NCI-H1092 (cell line): ENCODE measurements around the gene ZNF276.
"Not testable (repeated sequence)": the region's sequence is repeated elsewhere in the genome, so short reads cannot be mapped to it uniquely, and the experiment has no call there.

Source experiments
- DNase-seq: peaks from one replicate; lab custom pipeline; 2025; lab: John Stamatoyannopoulos, UW

Gene ZNF276

GRCh38 chr16:89737341-89738071 is 16.2 kb downstream of the ZNF276 start:
- no peak for DNase-seq

DNA sequence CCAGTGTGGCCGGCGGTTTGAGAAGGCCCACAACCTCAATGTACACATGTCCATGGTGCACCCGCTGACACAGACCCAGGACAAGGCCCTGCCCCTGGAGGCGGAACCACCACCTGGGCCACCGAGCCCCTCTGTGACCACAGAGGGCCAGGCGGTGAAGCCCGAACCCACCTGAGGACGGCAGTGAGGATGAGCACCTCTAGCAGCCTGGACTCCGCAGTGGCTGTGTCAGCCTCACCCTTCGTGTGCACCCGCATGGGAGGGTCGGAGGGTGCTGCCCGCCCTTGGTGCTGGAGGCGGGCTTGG is 16.7 kb downstream of the ZNF276 start:
- DNase-seq, result no peak

- no peak for DNase-seq
Observed at GRCh38 chr16:89738538-89739317, 17.4 kb downstream of the ZNF276 start.

- DNase-seq, result no peak
Observed at GRCh38 chr16:89739383-89739782, 18.0 kb downstream of the ZNF276 start.

DNA sequence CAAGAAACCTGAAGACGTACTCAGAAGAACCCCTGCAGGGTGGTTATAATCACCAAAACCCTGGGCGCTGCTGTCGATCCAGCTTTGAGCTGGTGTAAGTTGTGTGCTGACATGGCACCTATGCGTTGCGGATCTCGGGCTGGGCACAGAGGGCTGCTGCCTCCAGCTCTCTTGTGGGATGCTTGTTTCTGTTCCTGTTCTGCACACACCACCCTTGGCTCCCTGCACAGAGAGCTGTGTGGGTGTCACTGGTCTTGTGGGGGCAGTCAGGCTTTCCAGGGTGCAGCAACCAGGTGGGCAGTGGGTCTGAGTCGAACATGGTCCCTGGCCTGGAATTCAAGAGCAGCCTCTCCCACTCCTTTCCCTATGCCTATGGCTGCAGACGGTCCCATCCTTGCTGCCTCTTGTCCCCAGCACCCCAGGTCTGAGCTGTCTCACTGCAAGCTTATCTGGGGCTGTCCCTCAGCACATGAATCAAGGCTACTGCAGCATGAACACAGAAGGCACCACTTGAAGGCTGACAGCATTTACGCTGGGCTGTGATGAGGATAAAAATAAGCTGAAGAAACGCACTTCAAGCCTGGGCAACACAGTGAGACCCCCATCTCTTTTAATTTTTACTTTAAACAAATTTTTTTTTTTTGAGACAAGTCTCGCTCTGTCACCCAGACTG is 20.1 kb downstream of the ZNF276 start:
- no peak for DNase-seq

DNA sequence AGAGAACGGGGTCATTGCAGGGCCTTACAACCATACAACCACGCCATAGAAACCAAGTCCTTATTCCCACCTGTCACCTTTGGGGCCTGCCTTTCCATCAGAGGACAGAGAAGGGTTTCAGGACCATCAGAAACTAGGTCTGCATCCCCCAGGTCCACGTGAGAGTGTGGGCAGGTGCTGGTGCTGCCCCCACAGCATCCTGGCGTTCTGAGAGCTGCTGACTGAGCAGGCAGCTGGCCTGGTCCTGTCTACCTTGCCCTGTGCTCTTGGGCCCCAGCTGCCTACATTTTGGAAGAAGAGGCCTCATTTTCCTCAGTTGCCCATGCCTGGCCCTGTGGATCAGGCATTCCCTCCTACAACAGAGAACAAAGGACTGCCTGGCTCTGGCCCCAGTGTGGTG is 21.6 kb downstream of the ZNF276 start:
- no peak for DNase-seq

- no peak for DNase-seq
Observed at GRCh38 chr16:89744813-89745212, 23.5 kb downstream of the ZNF276 start.

GRCh38 chr16:89746043-89746442 is 24.7 kb downstream of the ZNF276 start:
- no peak for DNase-seq

GRCh38 chr16:89748076-89748475 is 26.7 kb downstream of the ZNF276 start:
- DNase-seq, result no peak

DNA sequence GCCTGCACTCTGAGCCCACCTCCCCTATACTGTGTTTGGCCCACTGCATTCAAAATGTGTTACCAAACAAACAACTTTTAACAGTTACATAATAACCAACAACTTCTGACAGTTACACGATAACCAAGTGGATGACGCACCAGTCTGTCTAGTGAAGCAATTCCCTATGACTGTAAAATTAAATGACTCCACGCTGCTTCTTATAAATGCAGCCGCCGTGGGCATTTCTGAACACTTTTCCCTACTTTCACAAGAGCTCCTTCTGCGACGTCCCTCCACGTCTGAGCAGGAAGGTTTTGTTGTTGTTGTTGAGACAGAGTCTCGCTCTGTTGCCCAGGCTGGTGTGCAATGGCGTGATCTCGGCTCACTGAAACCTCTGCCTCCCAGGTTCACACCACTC is 27.6 kb downstream of the ZNF276 start:
- DNase-seq, result no peak

DNA sequence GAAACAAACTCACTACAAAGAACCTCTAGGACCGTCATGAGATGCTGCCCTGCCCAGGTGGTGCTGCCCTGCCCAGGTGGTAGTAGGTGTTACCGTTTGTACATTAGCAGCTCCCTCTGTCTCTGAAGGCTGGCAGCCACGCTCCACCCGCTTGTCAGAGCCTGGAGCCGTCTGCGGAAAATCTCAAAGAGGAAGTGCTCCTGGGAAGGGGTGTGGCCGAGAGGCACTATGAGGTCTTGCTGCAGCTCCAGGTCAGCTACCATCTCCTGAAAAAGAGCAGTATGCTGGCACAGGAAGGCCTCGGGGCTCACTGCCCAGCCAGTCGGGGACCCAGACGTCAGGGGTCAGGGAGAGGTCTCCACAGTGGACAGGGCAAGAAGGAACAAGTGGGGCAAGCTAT is 28.3 kb downstream of the ZNF276 start:
- DNase-seq, result no peak

- no peak for DNase-seq
Observed at GRCh38 chr16:89759746-89760340, 38.5 kb downstream of the ZNF276 start.

DNA sequence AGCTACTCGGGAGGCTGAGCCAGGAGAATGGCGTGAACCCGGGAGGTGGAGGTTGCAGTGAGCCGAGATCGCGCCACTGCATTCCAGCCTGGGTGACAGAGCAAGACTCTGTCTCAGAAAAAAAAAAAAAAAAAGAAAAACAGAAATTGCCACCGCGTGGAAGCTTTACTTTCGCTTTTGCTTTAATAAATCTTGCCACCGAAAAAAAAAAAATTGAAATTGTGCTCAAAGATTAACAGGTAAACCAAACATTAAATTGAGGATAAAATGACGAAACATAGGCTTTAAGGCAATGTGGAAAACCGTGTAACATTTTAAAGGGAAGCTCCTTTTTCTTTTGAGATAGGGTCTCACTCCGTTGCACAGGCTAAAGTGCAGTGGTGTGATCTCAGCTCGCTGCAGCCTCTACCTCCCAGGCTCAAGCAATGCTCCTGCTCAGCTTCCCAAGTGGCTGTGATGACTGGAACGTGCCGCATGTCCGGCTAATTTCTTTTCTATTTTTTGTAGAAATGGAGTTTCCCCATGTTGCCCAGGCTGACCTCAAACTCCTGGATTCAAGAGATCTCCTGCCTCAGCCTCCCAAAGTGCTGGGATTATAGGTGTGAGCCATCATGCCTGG is 40.1 kb downstream of the ZNF276 start:
- DNase-seq, result no peak

DNA sequence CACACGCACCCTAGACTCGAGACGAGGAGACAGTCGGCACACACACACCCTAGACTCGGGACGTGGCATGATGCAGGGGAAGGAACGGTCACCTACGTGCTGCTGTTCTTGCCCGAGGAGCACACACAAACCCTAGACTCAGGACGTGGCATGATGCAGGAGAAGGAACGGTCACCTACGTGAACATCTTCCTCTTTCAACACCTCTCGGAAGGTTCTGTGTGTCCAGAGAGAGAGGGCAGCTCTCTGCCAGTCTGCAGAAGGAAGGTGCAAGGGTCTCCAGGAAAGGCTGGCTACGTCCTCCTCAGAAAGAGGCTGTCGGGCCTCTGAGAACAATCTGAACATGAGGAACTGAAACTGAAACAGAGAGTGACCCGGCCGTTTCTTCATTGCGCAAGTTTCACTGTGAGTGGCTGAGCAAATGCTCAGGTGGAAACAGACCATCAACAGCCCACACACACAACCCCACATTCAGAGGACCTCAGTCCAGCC is 43.4 kb downstream of the ZNF276 start:
- no peak for DNase-seq

GRCh38 chr16:89765292-89765830 is 44.0 kb downstream of the ZNF276 start:
- no peak for DNase-seq

DNA sequence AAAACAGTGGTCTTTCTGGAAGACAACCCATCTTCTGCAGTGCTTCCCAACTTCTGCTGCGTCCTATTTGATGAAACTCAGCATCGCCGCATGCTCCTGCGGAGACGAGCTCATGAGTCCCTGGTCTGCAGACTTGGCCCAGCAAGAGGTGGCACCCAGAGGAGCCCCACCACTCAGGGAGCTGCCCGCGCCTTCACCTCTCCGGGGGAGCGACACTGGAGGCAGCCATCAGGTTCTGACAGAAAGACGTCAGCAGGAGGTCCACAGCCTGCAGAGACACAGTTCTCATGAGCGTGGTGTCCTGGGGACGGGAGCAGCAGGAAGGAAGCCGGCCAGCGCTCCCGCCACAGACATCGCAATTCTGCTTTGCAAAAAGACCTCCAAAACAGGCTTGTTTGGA is 49.0 kb downstream of the ZNF276 start:
- no peak for DNase-seq

DNA sequence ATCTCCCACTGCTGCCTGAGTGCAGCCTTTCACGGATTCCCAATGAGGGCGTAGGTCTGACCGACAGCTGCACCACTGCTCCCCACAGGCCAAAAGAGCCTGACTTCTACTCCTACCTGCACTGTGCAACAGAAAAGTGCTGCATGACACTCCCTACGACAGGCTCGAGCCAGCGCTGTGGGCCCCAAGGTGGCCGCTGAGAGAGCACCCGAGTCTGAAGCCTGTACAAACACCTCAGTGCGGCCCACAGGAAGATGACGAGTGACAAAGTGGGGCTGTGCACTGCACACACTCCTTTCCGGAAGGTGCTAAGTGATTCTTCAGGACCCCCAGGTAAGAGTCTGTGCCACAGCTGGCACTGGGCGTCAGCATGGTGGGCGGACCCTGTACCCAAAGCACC is 53.9 kb downstream of the ZNF276 start:
- DNase-seq, result no peak

- DNase-seq, result not testable (repeated sequence)
Observed at GRCh38 chr16:89778211-89778610, 56.9 kb downstream of the ZNF276 start.

DNA sequence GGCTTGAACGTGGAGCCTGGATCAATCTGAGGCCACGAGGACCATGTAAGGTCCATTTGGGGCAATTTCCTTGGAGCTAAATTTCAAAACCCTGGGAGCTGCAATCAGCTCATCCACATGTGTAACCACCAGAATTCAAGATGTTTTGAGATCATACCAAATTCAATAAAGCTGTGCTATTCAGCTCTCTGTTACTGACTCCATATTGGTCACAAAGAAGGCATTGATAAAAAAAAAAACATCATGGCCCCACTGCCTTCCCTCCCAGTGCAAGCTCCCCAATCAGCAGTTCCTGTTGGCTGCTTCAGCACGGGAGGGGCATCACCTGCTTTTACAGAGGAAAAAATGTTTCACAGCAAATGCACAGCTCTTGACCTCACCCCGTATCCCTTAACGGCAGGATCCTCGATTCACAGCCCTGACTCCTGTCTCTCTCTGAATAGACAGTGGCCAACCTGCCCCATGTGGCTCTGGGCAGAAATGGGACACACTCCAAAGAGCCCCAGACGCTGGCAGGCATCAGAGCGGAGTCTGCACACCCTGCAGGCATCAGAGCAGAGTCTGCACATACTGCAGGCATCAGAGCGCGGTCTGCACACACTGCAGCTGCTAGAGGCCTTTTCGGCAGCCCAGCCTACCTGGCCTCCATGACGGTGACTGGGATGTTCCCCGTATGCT is 58.0 kb downstream of the ZNF276 start:
- no peak for DNase-seq

DNA sequence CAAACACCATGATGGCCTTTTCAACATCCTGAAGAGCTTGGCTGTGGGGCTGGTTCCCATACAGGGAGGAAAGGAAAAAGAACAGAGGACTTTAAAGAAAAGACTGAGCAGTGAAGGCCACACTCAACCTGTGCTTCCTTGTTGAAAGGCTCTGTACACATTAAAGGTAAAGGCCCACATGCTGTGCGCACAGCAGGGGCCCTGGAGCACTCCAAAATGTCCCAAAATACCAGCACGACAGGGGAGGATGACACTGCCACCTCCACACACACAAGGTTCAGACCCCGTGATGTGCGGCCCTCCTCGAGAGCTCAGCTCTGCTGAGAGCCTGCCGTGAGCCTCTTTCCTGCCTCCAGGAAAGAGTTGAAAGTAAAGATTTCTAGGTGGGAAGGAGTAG is 58.6 kb downstream of the ZNF276 start:
- DNase-seq, result no peak

DNA sequence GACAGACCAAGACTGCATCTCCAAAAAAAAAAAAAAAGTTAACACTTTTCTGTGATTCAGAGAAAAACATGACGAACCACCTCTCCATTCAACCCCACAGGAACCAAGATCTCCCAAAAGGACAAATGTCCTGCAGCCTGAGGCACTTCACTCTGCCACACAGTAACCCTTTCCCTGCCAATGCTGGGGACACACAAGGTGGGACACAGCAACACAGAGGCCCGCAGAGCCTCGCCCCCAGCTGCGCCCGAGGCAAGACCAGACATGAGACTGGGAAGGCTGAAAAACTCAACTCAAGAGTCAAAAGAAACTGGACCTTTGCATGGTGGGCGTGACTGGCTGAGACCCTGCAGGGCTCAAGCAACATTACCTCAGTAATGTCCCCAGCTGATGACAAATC is 61.2 kb downstream of the ZNF276 start:
- DNase-seq, result no peak
